ENCODE data around the gene MAP3K21. TPM values are rescaled to one million over a fixed set of nuclear protein-coding genes. Genes with fewer than 3 reads are reported as not detected.

The MAP3K21 gene
- total and polyA plus RNA-seq, 7 experiments from 2014 or later: 0.12 to 1.0 (median 0.82) TPM

- Histone ChIP-seq H3K4me3 (ENCODE audit: low read length) (no peak overlapping the region), H3K27ac (ENCODE audit: low read depth, low read length) (no peak overlapping the region), H3K36me3 (ENCODE audit: control insufficient read depth in 2 of 3, insufficient read depth in 3 of 3, low read length in 3 of 3) (no peaks in the 10 kb centered on the region), H3K27me3 (ENCODE audit: control insufficient read depth in 2 of 2, insufficient read depth in 2 of 2, low read length in 2 of 2) (peaks cover 0 to 3% of the 10 kb centered on the region in 2 donors), H3K4me1 (ENCODE audit: control insufficient read depth in 2 of 2, insufficient read depth in 2 of 2, low read length in 2 of 2) (no peaks in the 10 kb centered on the region), H3K9me3 (ENCODE audit: control insufficient read depth in 2 of 3, low read length in 3 of 3) (no peaks in the 10 kb centered on the region)
- no peaks in the 10 kb centered on the region for H3K4me1 Mint-ChIP-seq
- peaks cover 0 to 1% (median 0%) of the 10 kb centered on the region in 11 donors for H3K9me3 Mint-ChIP-seq
- no peaks in the 10 kb centered on the region for H3K36me3 Mint-ChIP-seq
- peaks cover 30 to 49% (median 32%) of the 10 kb centered on the region in 5 donors for H3K27me3 Mint-ChIP-seq
- no peak for ATAC-seq
- ChIA-PET CTCF (no interaction called here), POLR2A (no interaction called here)
- H3K4me3 Mint-ChIP-seq: no peak overlapping the region
- DNase-seq: no peak
- intact Hi-C loops (cut with micrococcal nuclease): no loop called here
- no peak overlapping the region for H3K27ac Mint-ChIP-seq
These were observed 63.6 kb downstream of the MAP3K21 start for GRCh38 chr1:233390842-233391737.

GRCh38 chr1:233393084-233393840, 65.7 kb downstream of the MAP3K21 start:
- Mint-ChIP-seq H3K27me3 (peaks cover 36 to 54% (median 41%) of the 10 kb centered on the region in 5 donors), H3K4me3 (no peak overlapping the region), H3K4me1 (no peaks in the 10 kb centered on the region), H3K36me3 (no peaks in the 10 kb centered on the region), H3K9me3 (peaks cover 0 to 1% (median 0%) of the 10 kb centered on the region in 11 donors), H3K27ac (no peak overlapping the region)
- no peak overlapping the region for H3K27ac ChIP-seq (ENCODE audit: low read depth, low read length)
- H3K36me3 ChIP-seq (ENCODE audit: control insufficient read depth in 2 of 3, insufficient read depth in 3 of 3, low read length in 3 of 3): no peaks in the 10 kb centered on the region
- H3K4me1 ChIP-seq (ENCODE audit: control insufficient read depth in 2 of 2, insufficient read depth in 2 of 2, low read length in 2 of 2): no peaks in the 10 kb centered on the region
- intact Hi-C loops (cut with micrococcal nuclease): no loop called here
- H3K9me3 ChIP-seq (ENCODE audit: control insufficient read depth in 2 of 3, low read length in 3 of 3): no peaks in the 10 kb centered on the region
- ATAC-seq (no peak), DNase-seq (no peak)
- POLR2A ChIA-PET: no interaction called here
- H3K27me3 ChIP-seq (ENCODE audit: control insufficient read depth in 2 of 2, insufficient read depth in 2 of 2, low read length in 2 of 2): peaks cover 0 to 3% of the 10 kb centered on the region in 2 donors
- H3K4me3 ChIP-seq (ENCODE audit: low read length): no peak overlapping the region
- CTCF ChIA-PET: interaction anchor here (0.7 to 0.8 kb wide), 2 partner anchors 8 to 10 kb away, joined by 3 to 4 read pairs; no protein-coding TSS in a partner anchor

DNA sequence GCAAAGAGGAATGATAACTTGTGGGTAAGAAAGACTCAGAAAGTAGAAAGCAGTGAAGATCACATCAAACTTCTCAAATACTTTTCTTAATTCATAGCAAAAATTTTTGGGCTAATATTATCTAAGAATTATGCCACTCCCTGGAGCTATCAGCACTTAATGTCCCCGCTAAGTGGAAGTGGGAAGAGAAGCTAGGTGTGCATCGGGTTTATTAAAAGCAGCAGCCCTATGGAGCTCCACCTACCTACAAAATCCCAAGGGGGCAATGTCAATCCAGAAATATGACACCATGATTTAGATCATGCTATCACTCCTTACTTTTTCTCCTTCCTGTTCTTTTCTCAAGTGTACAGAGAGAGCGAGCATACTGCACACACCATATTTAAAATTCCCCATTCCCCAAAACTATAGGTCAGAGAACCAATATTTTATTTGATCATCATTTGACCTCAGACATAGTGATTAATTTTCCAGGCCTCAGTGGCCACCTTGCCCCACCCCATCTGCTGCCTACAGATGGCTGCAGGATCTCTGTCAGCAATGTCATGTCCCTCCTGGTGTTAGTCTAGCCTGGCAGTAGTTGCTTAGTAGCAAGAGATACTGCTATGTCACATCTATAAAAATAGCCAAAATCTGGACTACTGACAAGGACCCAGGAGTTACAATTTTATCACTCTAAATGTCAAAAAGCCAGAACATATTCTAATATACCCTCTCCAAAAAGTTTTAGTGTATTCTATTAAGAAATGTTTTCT, 66.6 kb downstream of the MAP3K21 start:
- Mint-ChIP-seq H3K27me3 (peaks cover 36 to 45% (median 36%) of the 10 kb centered on the region in 5 donors), H3K4me3 (no peak overlapping the region), H3K27ac (no peak overlapping the region), H3K36me3 (no peaks in the 10 kb centered on the region), H3K9me3 (no peaks in the 10 kb centered on the region), H3K4me1 (no peaks in the 10 kb centered on the region)
- DNase-seq (no peak), ATAC-seq (no peak)
- ChIA-PET CTCF (interaction anchor here (0.8 kb wide), 1 partner anchor 9 kb away, joined by 4 read pairs; no protein-coding TSS in a partner anchor), POLR2A (no interaction called here)
- Histone ChIP-seq H3K4me1 (ENCODE audit: control insufficient read depth in 2 of 2, insufficient read depth in 2 of 2, low read length in 2 of 2) (no peaks in the 10 kb centered on the region), H3K9me3 (ENCODE audit: control insufficient read depth in 2 of 3, low read length in 3 of 3) (no peaks in the 10 kb centered on the region), H3K36me3 (ENCODE audit: control insufficient read depth in 2 of 3, insufficient read depth in 3 of 3, low read length in 3 of 3) (no peaks in the 10 kb centered on the region), H3K27me3 (ENCODE audit: control insufficient read depth in 2 of 2, insufficient read depth in 2 of 2, low read length in 2 of 2) (peaks cover 0 to 3% of the 10 kb centered on the region in 2 donors), H3K27ac (ENCODE audit: low read depth, low read length) (no peak overlapping the region), H3K4me3 (ENCODE audit: low read length) (no peak overlapping the region)
- intact Hi-C loops (cut with micrococcal nuclease): loop anchor here in 1 of 2 donors (2.0 kb wide), 1 partner anchor 47 kb away; no protein-coding TSS in a partner anchor

DNA sequence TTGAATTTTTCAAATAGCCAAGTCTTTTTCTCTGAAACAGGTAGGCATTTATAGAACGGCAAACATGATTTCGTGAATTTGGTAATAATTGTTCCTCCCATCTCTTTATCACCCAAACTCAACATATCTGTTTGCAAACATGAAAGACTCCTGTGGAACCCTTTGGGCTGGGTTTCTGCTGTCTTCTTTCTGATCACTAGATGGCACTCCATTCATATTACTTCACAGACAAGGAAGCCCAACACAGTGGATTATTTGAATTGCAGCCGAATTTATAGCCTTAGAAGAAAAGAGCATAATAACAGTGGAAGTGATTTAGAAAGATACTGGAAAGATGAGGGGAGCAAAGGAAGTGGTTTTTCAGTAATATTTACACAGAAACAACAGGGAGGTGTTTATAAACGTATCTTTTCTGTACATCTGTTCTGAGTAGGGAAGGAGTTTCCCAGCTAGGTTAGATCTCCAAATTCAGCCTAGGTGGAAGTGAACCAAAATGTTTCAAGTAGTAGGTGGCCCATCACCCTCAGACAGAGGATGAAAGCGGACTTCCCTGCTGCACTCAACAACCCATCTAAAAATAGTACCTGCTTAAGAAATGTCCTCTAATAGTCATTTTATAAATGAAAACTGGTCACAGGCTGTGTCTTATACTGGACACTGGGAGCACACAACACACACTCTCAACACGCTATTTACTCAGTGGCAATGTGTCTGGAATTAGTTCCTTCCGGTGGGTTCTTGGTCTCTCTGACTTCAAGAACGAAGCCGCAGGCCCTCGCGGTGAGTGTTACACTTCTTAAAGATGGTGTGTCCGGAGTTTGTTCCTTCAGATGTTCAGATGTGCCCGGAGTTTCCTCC, 67.6 kb downstream of the MAP3K21 start:
- POLR2A ChIA-PET: no interaction called here
- H3K27me3 Mint-ChIP-seq: peaks cover 27 to 45% (median 38%) of the 10 kb centered on the region in 5 donors
- Histone ChIP-seq H3K36me3 (ENCODE audit: control insufficient read depth in 2 of 3, insufficient read depth in 3 of 3, low read length in 3 of 3) (no peaks in the 10 kb centered on the region), H3K4me3 (ENCODE audit: low read length) (no peak overlapping the region), H3K27me3 (ENCODE audit: control insufficient read depth in 2 of 2, insufficient read depth in 2 of 2, low read length in 2 of 2) (peaks cover 0 to 3% of the 10 kb centered on the region in 2 donors), H3K4me1 (ENCODE audit: control insufficient read depth in 2 of 2, insufficient read depth in 2 of 2, low read length in 2 of 2) (no peaks in the 10 kb centered on the region), H3K27ac (ENCODE audit: low read depth, low read length) (no peak overlapping the region), H3K9me3 (ENCODE audit: control insufficient read depth in 2 of 3, low read length in 3 of 3) (no peaks in the 10 kb centered on the region)
- CTCF ChIA-PET: interaction anchor here (0.8 kb wide), 1 partner anchor 8 kb away, joined by 3 read pairs; no protein-coding TSS in a partner anchor
- no peaks in the 10 kb centered on the region for H3K9me3 Mint-ChIP-seq
- peak in 5 of 9 donors; percentile 9 to 36 (median 17) for DNase-seq
- intact Hi-C loops (cut with micrococcal nuclease): loop anchor here in 1 of 2 donors (1.0 to 2.0 kb wide), 4 partner anchors 46 to 671 kb away; no protein-coding TSS in a partner anchor
- H3K4me3 Mint-ChIP-seq: no peak overlapping the region
- ATAC-seq: peak; percentile 61
- no peak overlapping the region for H3K27ac Mint-ChIP-seq
- no peaks in the 10 kb centered on the region for H3K36me3 Mint-ChIP-seq
- H3K4me1 Mint-ChIP-seq: no peaks in the 10 kb centered on the region

- H3K27ac Mint-ChIP-seq: peak overlapping the region in 1 of 9 donors; percentile 41
- Histone ChIP-seq H3K27ac (ENCODE audit: low read depth, low read length) (no peak overlapping the region), H3K4me1 (ENCODE audit: control insufficient read depth in 2 of 2, insufficient read depth in 2 of 2, low read length in 2 of 2) (no peaks in the 10 kb centered on the region), H3K27me3 (ENCODE audit: control insufficient read depth in 2 of 2, insufficient read depth in 2 of 2, low read length in 2 of 2) (peaks cover 0 to 3% of the 10 kb centered on the region in 2 donors), H3K9me3 (ENCODE audit: control insufficient read depth in 2 of 3, low read length in 3 of 3) (no peaks in the 10 kb centered on the region), H3K36me3 (ENCODE audit: control insufficient read depth in 2 of 3, insufficient read depth in 3 of 3, low read length in 3 of 3) (no peaks in the 10 kb centered on the region), H3K4me3 (ENCODE audit: low read length) (no peak overlapping the region)
- POLR2A ChIA-PET: no interaction called here
- ATAC-seq (no peak), DNase-seq (no peak)
- CTCF ChIA-PET: interaction anchor here (0.8 kb wide), 1 partner anchor 9 kb away, joined by 3 read pairs; no protein-coding TSS in a partner anchor
- no peaks in the 10 kb centered on the region for H3K4me1 Mint-ChIP-seq
- no peaks in the 10 kb centered on the region for H3K9me3 Mint-ChIP-seq
- intact Hi-C loops (cut with micrococcal nuclease): loop anchor here in 1 of 2 donors (1.0 to 2.0 kb wide), 4 partner anchors 45 to 670 kb away; no protein-coding TSS in a partner anchor
- H3K27me3 Mint-ChIP-seq: peaks cover 24 to 43% (median 33%) of the 10 kb centered on the region in 5 donors
- H3K4me3 Mint-ChIP-seq: no peak overlapping the region
- no peaks in the 10 kb centered on the region for H3K36me3 Mint-ChIP-seq
These were observed 68.5 kb downstream of the MAP3K21 start for GRCh38 chr1:233395863-233396646.

Measured in naive thymus-derived CD4-positive, alpha-beta T cell (primary cell).